Peyer's patch (tissue), 4 donors: ENCODE measurements around the gene EXOC4. TPM values are rescaled to one million over a fixed set of nuclear protein-coding genes. Genes with fewer than 3 reads are reported as not detected.

Experiments
- DNase-seq, 3 donors: peaks; one replicate each; pipeline ENCODE4 v3.0.0-alpha.2; 2017 to 2019
- H3K27ac ChIP-seq, 4 donors: fragments of 200-600 bp; sonication (generic); one replicate each; pipeline ENCODE4 v1.5.1; 2016 to 2019
- H3K27me3 ChIP-seq, 2 donors: fragments of 200-600 bp; sonication (generic); one replicate each; pipeline ENCODE4 v1.5.1; 2019
- H3K36me3 ChIP-seq, 3 donors: fragments of 200-600 bp; sonication (generic); one replicate each; pipeline ENCODE4 v1.5.1; 2016 to 2019
- H3K4me1 ChIP-seq, 4 donors: fragments of 200-600 bp; sonication (generic); one replicate each; pipeline ENCODE4 v1.5.1; 2016 to 2019
- H3K4me3 ChIP-seq, 4 donors: fragments of 200-600 bp; sonication (generic); 1 replicate in 3 of 4; 2 replicates in 1 of 4; pipeline ENCODE4 v1.5.1; 2016 to 2019; ENCODE audit warnings: mild to moderate bottlenecking in 1 of 4
- H3K9me3 ChIP-seq, 4 donors: fragments of 200-600 bp; sonication (generic); one replicate each; pipeline ENCODE4 v1.5.1; 2016 to 2019; ENCODE audit warnings: mild to moderate bottlenecking in 1 of 4
- POLR2A ChIP-seq, 2 donors: fragments of 450-650 bp; IDR thresholded peaks; one replicate each; pipeline ENCODE4 v1.5.1; 2017; ENCODE audit warnings: antibody characterized with exemption in 2 of 2, mild to moderate bottlenecking in 2 of 2, moderate library complexity in 2 of 2
- total RNA-seq, 4 donors: library from RNA; depleted of rRNA; stranded (reverse); fragments of >200 nt; gene quantifications; one replicate each; pipeline ENCODE4 v1.1.0, GENCODE V29; 2016
- TF ChIP-seq, protein P1 (sequence below), 6 experiments: fragments of 450-650 bp in 4 of 6; fragments of 200-600 bp in 2 of 6; sonication (generic) in 1 of 6; IDR thresholded peaks; one replicate each; pipeline ENCODE4 v1.5.1; 2017 to 2019; ENCODE audit warnings: antibody characterized with exemption in 6 of 6, mild to moderate bottlenecking in 3 of 6, moderate library complexity in 1 of 6

The EXOC4 gene
- total RNA-seq, 4 donors from 2014 or later = 128 to 502 (median 141) TPM

DNA sequence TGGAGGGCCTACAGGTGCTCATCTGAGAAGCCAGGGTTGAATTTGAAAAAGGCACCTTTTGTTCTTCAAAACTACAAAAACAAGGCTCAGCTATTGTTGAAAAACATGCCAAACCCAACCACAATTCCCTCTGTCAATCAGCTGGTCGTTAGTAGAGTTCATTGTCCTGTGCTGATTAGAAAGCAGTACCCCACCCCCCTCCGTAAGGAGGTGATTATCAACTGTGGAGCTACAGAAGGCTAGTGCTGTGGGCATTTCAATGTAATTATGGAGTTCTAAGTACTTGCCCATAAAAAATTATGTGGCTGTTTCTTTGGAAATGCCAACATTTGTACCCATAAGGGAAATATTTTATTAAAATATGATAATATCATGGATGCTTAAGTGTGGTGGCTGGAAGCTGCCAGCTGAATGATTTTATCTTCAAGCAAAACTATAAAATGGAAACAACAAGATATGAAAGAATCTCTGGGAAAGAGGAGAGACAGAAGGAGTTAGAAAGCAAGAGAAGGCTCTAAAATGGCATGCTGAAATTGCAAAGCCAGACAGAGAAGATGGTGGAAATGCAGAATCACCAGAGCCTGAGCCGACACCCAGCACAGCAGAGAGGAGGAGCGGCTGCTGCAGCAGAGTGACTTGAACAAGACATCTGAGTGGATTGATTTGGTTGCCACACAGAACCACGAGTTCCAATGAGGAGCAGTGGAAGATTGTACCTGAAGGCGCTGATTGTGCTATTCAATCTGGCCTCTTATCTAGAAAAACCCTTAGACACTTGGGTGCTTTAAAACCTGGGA lies 694.8 kb downstream of the EXOC4 start:
- no peak for TF ChIP-seq POLR2A (IDR thresholded peaks at IDR 0.05)
- TF ChIP-seq, protein P1, sequence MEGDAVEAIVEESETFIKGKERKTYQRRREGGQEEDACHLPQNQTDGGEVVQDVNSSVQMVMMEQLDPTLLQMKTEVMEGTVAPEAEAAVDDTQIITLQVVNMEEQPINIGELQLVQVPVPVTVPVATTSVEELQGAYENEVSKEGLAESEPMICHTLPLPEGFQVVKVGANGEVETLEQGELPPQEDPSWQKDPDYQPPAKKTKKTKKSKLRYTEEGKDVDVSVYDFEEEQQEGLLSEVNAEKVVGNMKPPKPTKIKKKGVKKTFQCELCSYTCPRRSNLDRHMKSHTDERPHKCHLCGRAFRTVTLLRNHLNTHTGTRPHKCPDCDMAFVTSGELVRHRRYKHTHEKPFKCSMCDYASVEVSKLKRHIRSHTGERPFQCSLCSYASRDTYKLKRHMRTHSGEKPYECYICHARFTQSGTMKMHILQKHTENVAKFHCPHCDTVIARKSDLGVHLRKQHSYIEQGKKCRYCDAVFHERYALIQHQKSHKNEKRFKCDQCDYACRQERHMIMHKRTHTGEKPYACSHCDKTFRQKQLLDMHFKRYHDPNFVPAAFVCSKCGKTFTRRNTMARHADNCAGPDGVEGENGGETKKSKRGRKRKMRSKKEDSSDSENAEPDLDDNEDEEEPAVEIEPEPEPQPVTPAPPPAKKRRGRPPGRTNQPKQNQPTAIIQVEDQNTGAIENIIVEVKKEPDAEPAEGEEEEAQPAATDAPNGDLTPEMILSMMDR (IDR thresholded peaks at IDR 0.05) = no peak

DNA sequence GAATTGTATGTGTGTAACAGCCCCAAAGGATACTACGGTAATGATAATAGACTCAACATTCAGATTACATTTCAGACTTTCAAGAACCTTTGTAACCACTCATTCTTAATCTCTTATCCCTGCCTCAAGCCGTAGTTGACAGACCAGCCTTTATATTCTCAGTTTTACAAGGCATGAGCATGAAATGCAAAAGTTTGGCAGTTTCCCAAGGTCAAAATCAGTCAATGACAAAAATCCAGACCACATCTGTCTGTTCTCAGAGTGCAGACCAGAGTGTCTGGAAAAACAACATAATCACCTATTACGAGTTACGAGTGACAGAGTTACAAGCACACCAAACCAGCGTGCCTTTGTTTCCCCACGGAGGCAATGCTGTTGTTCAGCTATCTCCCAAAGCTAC lies 695.7 kb downstream of the EXOC4 start:
- H3K4me1 ChIP-seq = no peaks in the 10 kb centered on the region
- no peak overlapping the region for H3K27ac ChIP-seq
- no peak for DNase-seq
- H3K36me3 ChIP-seq = no peaks in the 10 kb centered on the region
- TF ChIP-seq, protein P1 (IDR thresholded peaks at IDR 0.05) = no peak
- TF ChIP-seq POLR2A (IDR thresholded peaks at IDR 0.05) = no peak
- H3K9me3 ChIP-seq = no peaks in the 10 kb centered on the region
- no peaks in the 10 kb centered on the region for H3K27me3 ChIP-seq
- no peak overlapping the region for H3K4me3 ChIP-seq

More for the DNA sequence above, 694.8 kb downstream of the EXOC4 start:
- Histone ChIP-seq H3K9me3 (no peaks in the 10 kb centered on the region), H3K4me1 (no peaks in the 10 kb centered on the region), H3K27ac (no peak overlapping the region), H3K27me3 (no peaks in the 10 kb centered on the region), H3K36me3 (no peaks in the 10 kb centered on the region), H3K4me3 (no peak overlapping the region)
- DNase-seq = no peak

DNA sequence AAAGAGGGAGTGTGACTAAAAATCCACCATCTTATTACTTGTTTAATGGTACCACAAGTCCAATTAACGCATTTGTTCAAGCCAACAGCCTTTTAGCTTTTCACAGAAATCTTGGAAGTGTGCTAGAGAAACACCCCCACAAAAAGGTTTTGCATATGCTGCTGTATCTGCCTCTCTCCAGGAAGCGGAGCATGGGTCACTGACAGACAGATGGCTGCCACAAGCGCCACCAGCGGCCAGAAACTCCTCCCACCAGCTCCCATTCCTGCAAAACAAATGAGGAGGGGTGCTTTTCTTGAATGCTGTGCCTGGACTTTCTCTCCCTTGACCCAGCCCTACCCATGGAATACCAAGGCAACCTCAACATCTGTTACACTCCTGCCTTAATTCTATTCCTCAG lies 698.0 kb downstream of the EXOC4 start:
- no peaks in the 10 kb centered on the region for H3K36me3 ChIP-seq
- no peak for DNase-seq
- no peaks in the 10 kb centered on the region for H3K4me1 ChIP-seq
- H3K27me3 ChIP-seq = no peaks in the 10 kb centered on the region
- no peak overlapping the region for H3K4me3 ChIP-seq
- no peaks in the 10 kb centered on the region for H3K9me3 ChIP-seq
- no peak overlapping the region for H3K27ac ChIP-seq
- TF ChIP-seq POLR2A (IDR thresholded peaks at IDR 0.05) = no peak
- TF ChIP-seq, protein P1 (IDR thresholded peaks at IDR 0.05) = no peak

DNA sequence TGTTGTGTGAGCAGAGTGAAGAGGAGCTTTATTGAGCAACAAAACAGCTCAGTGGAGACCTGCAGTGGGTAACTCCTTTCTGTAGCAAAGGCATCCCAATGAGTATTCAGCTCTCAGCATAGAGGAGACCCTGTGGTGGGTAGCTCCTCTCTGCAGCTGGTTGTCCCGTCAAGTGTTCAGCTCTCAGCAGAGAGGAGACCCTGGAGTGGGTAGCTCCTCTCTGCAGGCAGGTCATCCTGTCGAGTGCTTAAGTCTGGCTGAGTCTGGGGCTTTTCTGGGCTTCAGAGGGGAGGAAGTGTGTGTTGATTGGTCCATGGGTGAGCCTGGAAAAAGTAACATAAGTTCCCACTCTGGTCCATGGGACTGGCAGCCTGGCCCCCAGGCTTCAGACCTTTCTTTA lies 702.3 kb downstream of the EXOC4 start:
- no peak for TF ChIP-seq POLR2A (IDR thresholded peaks at IDR 0.05)
- TF ChIP-seq, protein P1 (IDR thresholded peaks at IDR 0.05) = no peak
- Histone ChIP-seq H3K27ac (no peak overlapping the region), H3K4me3 (no peak overlapping the region), H3K4me1 (no peaks in the 10 kb centered on the region), H3K36me3 (no peaks in the 10 kb centered on the region), H3K27me3 (no peaks in the 10 kb centered on the region), H3K9me3 (no peaks in the 10 kb centered on the region)
- no peak for DNase-seq

DNA sequence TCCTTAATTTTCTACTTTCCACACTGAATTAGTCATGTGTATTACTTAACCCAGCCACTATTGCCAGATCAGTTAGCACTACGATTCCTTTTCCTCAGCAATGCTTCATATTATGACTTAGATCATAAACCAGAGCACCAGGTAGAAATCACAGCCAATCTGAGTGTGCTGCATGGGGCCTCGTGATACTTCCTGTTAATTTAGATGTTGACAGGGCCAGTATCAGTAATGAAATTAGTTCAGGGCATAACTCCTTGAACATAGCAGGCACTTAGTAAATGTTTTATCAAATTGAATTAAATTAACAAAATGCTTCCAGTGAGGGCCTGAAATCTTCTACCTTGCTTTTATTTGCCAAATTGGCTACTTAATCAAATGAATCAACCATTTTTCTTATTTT lies 705.0 kb downstream of the EXOC4 start:
- H3K27ac ChIP-seq = no peak overlapping the region
- H3K9me3 ChIP-seq = no peaks in the 10 kb centered on the region
- no peak for DNase-seq
- TF ChIP-seq, protein P1 (IDR thresholded peaks at IDR 0.05) = no peak
- no peak for TF ChIP-seq POLR2A (IDR thresholded peaks at IDR 0.05)
- no peak overlapping the region for H3K4me3 ChIP-seq
- H3K27me3 ChIP-seq = no peaks in the 10 kb centered on the region
- no peaks in the 10 kb centered on the region for H3K4me1 ChIP-seq
- H3K36me3 ChIP-seq = no peaks in the 10 kb centered on the region
